Neural cell (in vitro differentiated cells): ENCODE data around the gene GHITM. TPM values are rescaled to one million over a fixed set of nuclear protein-coding genes. Genes with fewer than 3 reads are reported as not detected.

Source experiments
- H2AFZ ChIP-seq: fragments of 200-600, 300-800 bp; sonication (generic), shearing (Covaris generic); 2 replicates; pipeline ENCODE4 v1.6.0; 2014; ENCODE audit warnings: low read depth, mild to moderate bottlenecking, antibody characterized with exemption, low read length, moderate library complexity
- H3F3A ChIP-seq: fragments of 200-600 bp; shearing (Covaris generic); 2 replicates; pipeline ENCODE4 v1.6.1; 2016; ENCODE audit warnings: mild to moderate bottlenecking, moderate library complexity, mixed read lengths, antibody characterized with exemption, low read length; ENCODE audit not compliant: insufficient read depth, poor library complexity, severe bottlenecking
- H3K27ac ChIP-seq: fragments of 200-600, 300-800 bp; sonication (generic), shearing (Covaris generic); 2 replicates; pipeline ENCODE4 v1.5.1; 2014; ENCODE audit warnings: mild to moderate bottlenecking, low read length, moderate library complexity
- H3K27me3 ChIP-seq: fragments of 300-800, 200-600 bp; sonication (generic), shearing (Covaris generic); 2 replicates; pipeline ENCODE4 v1.6.0; 2014; ENCODE audit warnings: mild to moderate bottlenecking, low read depth, low read length, moderate library complexity; ENCODE audit not compliant: insufficient read depth
- H3K36me3 ChIP-seq: fragments of 300-800, 200-600 bp; sonication (generic), shearing (Covaris generic); 2 replicates; pipeline ENCODE4 v1.5.1; 2014; ENCODE audit warnings: mild to moderate bottlenecking, antibody characterized with exemption, low read length, moderate library complexity; ENCODE audit not compliant: insufficient read depth
- H3K4me2 ChIP-seq: fragments of 300-800, 200-600 bp; sonication (generic), shearing (Covaris generic); 2 replicates; pipeline ENCODE4 v1.6.0; 2014; ENCODE audit warnings: mild to moderate bottlenecking, low read length
- H3K4me3 ChIP-seq: fragments of 300-800, 200-600 bp; sonication (generic), shearing (Covaris generic); 2 replicates; pipeline ENCODE4 v1.5.1; 2014; ENCODE audit warnings: mild to moderate bottlenecking, low read length, moderate library complexity
- H3K79me2 ChIP-seq: fragments of 200-600 bp; shearing (Covaris generic); replicated peaks from 2 replicates; pipeline ENCODE4 v1.6.0; 2014; ENCODE audit warnings: mild to moderate bottlenecking, low read length, moderate library complexity; ENCODE audit not compliant: insufficient read depth
- H3K9ac ChIP-seq: fragments of 300-800, 200-600 bp; sonication (generic), shearing (Covaris generic); 2 replicates; pipeline ENCODE4 v1.6.1; 2016; ENCODE audit warnings: mild to moderate bottlenecking, low read length, mixed read lengths
- H3K9me2 ChIP-seq: fragments of 200-600 bp; shearing (Covaris generic); 2 replicates; pipeline ENCODE4 v1.6.1; 2016; ENCODE audit warnings: mild to moderate bottlenecking, low read length, mixed read lengths; ENCODE audit not compliant: insufficient read depth
- H3K9me3 ChIP-seq: fragments of 200-600, 300-800 bp; sonication (generic), shearing (Covaris generic); 2 replicates; pipeline ENCODE4 v1.6.1; 2016; ENCODE audit warnings: mild to moderate bottlenecking, mixed run types, low read length, moderate library complexity, mixed read lengths
- H4K20me1 ChIP-seq: fragments of 200-600 bp; shearing (Covaris generic); 2 replicates; pipeline ENCODE4 v1.6.1; 2016; ENCODE audit warnings: mild to moderate bottlenecking, mixed run types; ENCODE audit not compliant: insufficient read depth
- CTCF ChIP-seq: fragments of 450-650 bp; IDR thresholded peaks from 2 replicates; pipeline ENCODE4 v1.5.1; 2014; ENCODE audit warnings: antibody characterized with exemption, mild to moderate bottlenecking, moderate library complexity; ENCODE audit not compliant: poor library complexity, severe bottlenecking
- EP300 ChIP-seq: fragments of 450-650 bp; conservative IDR thresholded peaks from 2 replicates; pipeline ENCODE4 v1.6.1; 2014; ENCODE audit warnings: antibody characterized with exemption, mild to moderate bottlenecking, moderate library complexity; ENCODE audit not compliant: poor library complexity, severe bottlenecking
- EZH2 ChIP-seq: fragments of 200-600, 300-800 bp; shearing (Covaris generic), sonication (generic); IDR thresholded peaks from 2 replicates; pipeline ENCODE4 v1.6.1; 2014; ENCODE audit warnings: antibody characterized with exemption, low read length, borderline replicate concordance, mild to moderate bottlenecking; ENCODE audit not compliant: insufficient read depth, poor library complexity, severe bottlenecking
- MXI1 ChIP-seq: fragments of 450-650 bp; conservative IDR thresholded peaks from 2 replicates; pipeline ENCODE4 v1.6.1; 2014; ENCODE audit warnings: antibody characterized with exemption, mild to moderate bottlenecking; ENCODE audit not compliant: poor library complexity, severe bottlenecking
- POLR2AphosphoS5 ChIP-seq: IDR thresholded peaks from 2 replicates; pipeline ENCODE4 v1.6.1; 2012
- RAD21 ChIP-seq: fragments of 450-650 bp; conservative IDR thresholded peaks from 2 replicates; pipeline ENCODE4 v1.6.1; 2014; ENCODE audit warnings: antibody characterized with exemption, mild to moderate bottlenecking, moderate library complexity
- REST ChIP-seq: IDR thresholded peaks from 2 replicates; pipeline ENCODE4 v1.6.1; 2012; ENCODE audit warnings: borderline replicate concordance
- SMC3 ChIP-seq: fragments of 450-650 bp; conservative IDR thresholded peaks from 2 replicates; pipeline ENCODE4 v1.6.1; 2014; ENCODE audit warnings: antibody characterized with exemption, mild to moderate bottlenecking, moderate library complexity; ENCODE audit not compliant: poor library complexity
- TAF1 ChIP-seq: IDR thresholded peaks from 2 replicates; pipeline ENCODE4 v1.6.1; 2012; ENCODE audit warnings: low read depth
- polyA plus RNA-seq: library from polyadenylated mRNA; depleted of rRNA; stranded (reverse); fragments of >200 nt; gene quantifications from 2 replicates; pipeline ENCODE4 v1.2.3, GENCODE V29; 2014

GHITM gene
- polyA plus RNA-seq, 1 donor from 2014 or later = 306 TPM

- Histone ChIP-seq H3K4me2 (no peak overlapping the region), H3K9me2 (no peaks in the 10 kb centered on the region), H4K20me1 (no peaks in the 10 kb centered on the region), H3K36me3 (peaks cover 4% of the 10 kb centered on the region), H3K79me2 (no peaks in the 10 kb centered on the region), H3K4me3 (no peak overlapping the region), H3K27me3 (no peaks in the 10 kb centered on the region), H2AFZ (no peak overlapping the region), H3K9ac (no peak overlapping the region), H3K9me3 (no peaks in the 10 kb centered on the region), H3K27ac (no peak overlapping the region), H3F3A (no peaks in the 10 kb centered on the region)
- TF ChIP-seq MXI1 (no peak), POLR2AphosphoS5 (no peak), EZH2 (no peak), SMC3 (no peak), RAD21 (no peak), CTCF (no peak), TAF1 (no peak), REST (no peak), EP300 (no peak)
Measured at GRCh38 chr10:84149854-84150253, 10.5 kb downstream of the GHITM start.

GRCh38 chr10:84152769-84153168 lies 13.5 kb downstream of the GHITM start:
- Histone ChIP-seq H4K20me1 (no peaks in the 10 kb centered on the region), H3K27me3 (no peaks in the 10 kb centered on the region), H3K4me3 (no peak overlapping the region), H3K9me2 (no peaks in the 10 kb centered on the region), H3K9ac (no peak overlapping the region), H3F3A (no peaks in the 10 kb centered on the region), H3K79me2 (no peaks in the 10 kb centered on the region), H2AFZ (no peak overlapping the region), H3K9me3 (no peaks in the 10 kb centered on the region), H3K36me3 (peaks cover 4% of the 10 kb centered on the region), H3K27ac (no peak overlapping the region), H3K4me2 (no peak overlapping the region)
- TF ChIP-seq SMC3 = no peak

GRCh38 chr10:84155521-84155920 lies 16.2 kb downstream of the GHITM start:
- Histone ChIP-seq H3K79me2 (no peaks in the 10 kb centered on the region), H3F3A (no peaks in the 10 kb centered on the region), H3K4me3 (no peak overlapping the region), H4K20me1 (no peaks in the 10 kb centered on the region), H3K4me2 (no peak overlapping the region), H3K27me3 (no peaks in the 10 kb centered on the region), H2AFZ (no peak overlapping the region), H3K27ac (no peak overlapping the region), H3K36me3 (peaks cover 4% of the 10 kb centered on the region), H3K9me2 (no peaks in the 10 kb centered on the region), H3K9ac (no peak overlapping the region), H3K9me3 (no peaks in the 10 kb centered on the region)
- TF ChIP-seq EZH2 (no peak), POLR2AphosphoS5 (no peak)
